KMS-11 (cell line): Measurements from ENCODE around the gene NDST1.
"Not testable (repeated sequence)": the region's sequence is repeated elsewhere in the genome, so short reads cannot be mapped to it uniquely, and the experiment has no call there.

ENCODE experiments used
- H2AFZ ChIP-seq: fragments of 200-600 bp; sonication (generic); 2 replicates; pipeline ENCODE4 v1.6.1; 2016; ENCODE audit warnings: antibody characterized with exemption, mixed run types, low read depth
- H3K27ac ChIP-seq: fragments of 200-600 bp; sonication (generic); 2 replicates; pipeline ENCODE4 v1.6.1; 2016; ENCODE audit warnings: mild to moderate bottlenecking, mixed run types
- H3K27me3 ChIP-seq: fragments of 200-600 bp; sonication (generic); 2 replicates; pipeline ENCODE4 v1.6.1; 2017; ENCODE audit warnings: mild to moderate bottlenecking, low read depth, mixed run types, moderate library complexity; ENCODE audit not compliant: insufficient read depth
- H3K36me3 ChIP-seq: fragments of 200-600 bp; sonication (generic); 2 replicates; pipeline ENCODE4 v1.6.1; 2017; ENCODE audit warnings: mild to moderate bottlenecking, mixed run types; ENCODE audit not compliant: insufficient read depth
- H3K4me1 ChIP-seq: fragments of 200-600 bp; sonication (generic); 2 replicates; pipeline ENCODE4 v1.6.1; 2016; ENCODE audit warnings: mild to moderate bottlenecking, low read depth, mixed run types; ENCODE audit not compliant: poor library complexity, severe bottlenecking
- H3K4me2 ChIP-seq: fragments of 200-600 bp; sonication (generic); 2 replicates; pipeline ENCODE4 v1.7.0; 2016; ENCODE audit warnings: mild to moderate bottlenecking, mixed run types
- H3K4me3 ChIP-seq: fragments of 200-600 bp; sonication (generic); IDR thresholded peaks from 2 replicates; pipeline ENCODE4 v1.6.1; 2017; ENCODE audit warnings: low read depth, low read length, mixed read lengths; ENCODE audit not compliant: insufficient read depth
- H3K79me2 ChIP-seq: fragments of 200-600 bp; sonication (generic); 2 replicates; pipeline ENCODE4 v1.6.1; 2016; ENCODE audit warnings: low read depth, mixed run types; ENCODE audit not compliant: insufficient read depth
- H3K9ac ChIP-seq: fragments of 200-600 bp; sonication (generic); 2 replicates; pipeline ENCODE4 v1.6.1; 2016; ENCODE audit warnings: mild to moderate bottlenecking, mixed run types
- H4K20me1 ChIP-seq: fragments of 200-600 bp; sonication (generic); 2 replicates; pipeline ENCODE4 v1.6.1; 2016; ENCODE audit warnings: mild to moderate bottlenecking, mixed run types; ENCODE audit not compliant: insufficient read depth
- TF ChIP-seq, protein P1 (sequence below): fragments of 200-600 bp; sonication (generic); conservative IDR thresholded peaks from 2 replicates; pipeline ENCODE4 v1.6.1; 2017; ENCODE audit warnings: low read depth, mild to moderate bottlenecking, antibody characterized with exemption, low read length, moderate library complexity, mixed read lengths

Gene NDST1

DNA sequence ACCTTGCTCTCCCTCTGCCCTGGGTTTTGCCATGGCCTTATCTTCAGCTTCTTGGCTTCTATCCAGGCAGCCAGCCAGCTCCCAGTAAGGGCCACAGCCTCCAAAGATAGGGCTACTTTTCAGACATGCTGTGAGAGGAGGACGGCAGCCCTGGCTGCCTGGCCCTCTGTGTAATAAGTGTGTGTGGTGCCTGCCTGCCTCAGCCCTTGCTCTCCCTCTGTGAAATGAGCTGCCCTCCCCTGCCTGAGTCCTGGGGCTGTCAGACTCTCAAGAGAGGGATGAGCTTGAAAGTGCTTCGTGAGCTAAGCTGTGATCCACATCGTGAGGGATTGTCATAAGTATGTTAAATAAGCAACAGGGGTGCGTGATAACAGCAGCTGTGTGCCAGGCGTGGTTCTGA is 8.1 kb downstream of the NDST1 start:
- Histone ChIP-seq H3K79me2 (no peaks in the 10 kb centered on the region), H3K27me3 (no peaks in the 10 kb centered on the region), H3K4me1 (peaks cover 9% of the 10 kb centered on the region), H4K20me1 (no peaks in the 10 kb centered on the region), H2AFZ (no peak overlapping the region), H3K36me3 (no peaks in the 10 kb centered on the region), H3K4me3 (no peak overlapping the region), H3K4me2 (no peak overlapping the region), H3K9ac (no peak overlapping the region), H3K27ac (no peak overlapping the region)
- TF ChIP-seq, protein P1, sequence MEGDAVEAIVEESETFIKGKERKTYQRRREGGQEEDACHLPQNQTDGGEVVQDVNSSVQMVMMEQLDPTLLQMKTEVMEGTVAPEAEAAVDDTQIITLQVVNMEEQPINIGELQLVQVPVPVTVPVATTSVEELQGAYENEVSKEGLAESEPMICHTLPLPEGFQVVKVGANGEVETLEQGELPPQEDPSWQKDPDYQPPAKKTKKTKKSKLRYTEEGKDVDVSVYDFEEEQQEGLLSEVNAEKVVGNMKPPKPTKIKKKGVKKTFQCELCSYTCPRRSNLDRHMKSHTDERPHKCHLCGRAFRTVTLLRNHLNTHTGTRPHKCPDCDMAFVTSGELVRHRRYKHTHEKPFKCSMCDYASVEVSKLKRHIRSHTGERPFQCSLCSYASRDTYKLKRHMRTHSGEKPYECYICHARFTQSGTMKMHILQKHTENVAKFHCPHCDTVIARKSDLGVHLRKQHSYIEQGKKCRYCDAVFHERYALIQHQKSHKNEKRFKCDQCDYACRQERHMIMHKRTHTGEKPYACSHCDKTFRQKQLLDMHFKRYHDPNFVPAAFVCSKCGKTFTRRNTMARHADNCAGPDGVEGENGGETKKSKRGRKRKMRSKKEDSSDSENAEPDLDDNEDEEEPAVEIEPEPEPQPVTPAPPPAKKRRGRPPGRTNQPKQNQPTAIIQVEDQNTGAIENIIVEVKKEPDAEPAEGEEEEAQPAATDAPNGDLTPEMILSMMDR: no peak

DNA sequence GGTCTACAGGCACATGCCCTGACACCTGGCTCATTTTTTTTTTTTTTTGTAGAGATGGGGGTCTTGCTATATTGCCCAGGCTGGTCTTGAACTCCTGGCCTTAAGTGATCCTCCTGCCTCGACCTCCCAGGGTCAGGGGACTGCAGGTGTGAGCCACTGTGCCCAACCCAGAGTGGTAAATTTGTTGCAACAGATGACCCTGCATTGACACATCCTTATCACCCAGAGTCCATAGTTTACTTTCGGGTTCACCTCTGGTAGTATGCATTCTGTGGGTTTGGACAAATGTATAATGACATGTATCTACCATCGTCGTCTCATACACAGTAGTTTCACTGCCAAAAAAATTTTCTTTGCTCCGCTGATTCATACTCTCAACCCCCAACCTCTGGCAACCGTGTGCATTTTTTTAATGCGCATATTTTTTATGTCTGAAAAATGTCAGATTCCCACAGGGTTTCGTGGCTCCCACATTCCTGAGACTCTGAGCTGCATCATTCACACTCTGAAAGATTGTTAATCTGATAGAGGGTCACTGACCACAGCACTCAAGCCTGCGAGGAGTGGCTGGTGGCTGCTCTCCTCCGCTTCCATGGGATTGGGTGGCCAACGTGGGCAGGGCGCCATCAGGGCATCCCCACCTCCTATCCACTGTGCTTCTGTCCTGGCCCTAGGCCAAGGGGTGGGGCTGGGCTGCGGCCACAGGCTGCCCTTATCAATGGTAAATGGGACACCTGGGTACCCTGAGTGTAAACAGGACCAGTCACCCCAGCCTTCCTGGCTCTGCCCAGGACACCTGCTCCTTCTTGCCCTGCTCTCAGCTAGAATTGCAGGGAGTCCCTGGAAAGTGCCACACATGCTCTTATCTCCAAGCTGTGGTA is 9.6 kb downstream of the NDST1 start:
- H3K27ac ChIP-seq: no peak overlapping the region
- no peaks in the 10 kb centered on the region for H3K36me3 ChIP-seq
- H3K79me2 ChIP-seq: no peaks in the 10 kb centered on the region
- H2AFZ ChIP-seq: no peak overlapping the region
- H3K27me3 ChIP-seq: no peaks in the 10 kb centered on the region
- no peaks in the 10 kb centered on the region for H4K20me1 ChIP-seq
- H3K4me1 ChIP-seq: peaks cover 9% of the 10 kb centered on the region
- H3K4me3 ChIP-seq: no peak overlapping the region
- no peak overlapping the region for H3K4me2 ChIP-seq
- TF ChIP-seq, protein P1: no peak
- H3K9ac ChIP-seq: no peak overlapping the region

DNA sequence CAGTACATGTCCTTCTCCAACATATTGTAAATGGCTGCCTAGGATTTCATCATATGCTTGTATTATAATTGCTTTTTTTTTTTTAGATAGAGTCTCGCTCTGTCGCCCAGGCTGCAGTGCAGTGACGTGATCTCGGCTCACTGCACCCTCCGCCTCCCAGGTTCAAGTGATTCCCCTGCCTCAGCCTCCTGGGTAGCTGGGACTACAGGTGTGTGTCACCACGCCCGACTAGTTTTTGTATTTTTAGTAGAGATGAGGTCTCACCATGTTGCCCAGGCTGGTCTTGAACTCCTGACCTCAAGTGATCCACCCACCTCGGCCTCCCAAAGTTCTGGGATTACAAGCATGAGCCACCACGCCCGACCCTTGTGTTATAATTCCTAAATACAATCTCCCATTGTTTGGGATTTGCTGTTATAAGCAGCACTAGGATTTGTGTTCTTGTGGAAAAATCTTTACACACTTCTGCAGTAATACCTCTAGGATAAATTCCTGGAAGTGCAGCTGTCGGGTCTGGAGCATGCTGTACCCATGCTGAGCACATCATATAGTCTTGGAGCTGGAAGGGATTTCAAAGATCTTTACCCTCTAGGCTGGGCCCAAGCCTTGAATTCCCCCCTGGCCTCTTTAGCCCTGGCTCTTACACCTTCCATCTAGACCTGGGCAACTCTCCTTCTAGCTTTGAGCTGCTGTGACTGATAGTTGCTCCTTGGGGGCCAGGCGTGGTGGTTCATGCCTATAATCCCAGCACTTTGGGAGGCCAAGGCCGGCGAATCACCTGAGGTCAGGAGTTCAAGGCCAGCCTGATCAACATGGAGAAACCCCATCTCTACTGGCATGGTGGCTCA is 11.0 kb downstream of the NDST1 start:
- H3K4me2 ChIP-seq, H4K20me1 ChIP-seq, H3K4me3 ChIP-seq, H2AFZ ChIP-seq, H3K27ac ChIP-seq, H3K36me3 ChIP-seq, H3K9ac ChIP-seq, H3K27me3 ChIP-seq, H3K4me1 ChIP-seq, H3K79me2 ChIP-seq: not testable (repeated sequence)

DNA sequence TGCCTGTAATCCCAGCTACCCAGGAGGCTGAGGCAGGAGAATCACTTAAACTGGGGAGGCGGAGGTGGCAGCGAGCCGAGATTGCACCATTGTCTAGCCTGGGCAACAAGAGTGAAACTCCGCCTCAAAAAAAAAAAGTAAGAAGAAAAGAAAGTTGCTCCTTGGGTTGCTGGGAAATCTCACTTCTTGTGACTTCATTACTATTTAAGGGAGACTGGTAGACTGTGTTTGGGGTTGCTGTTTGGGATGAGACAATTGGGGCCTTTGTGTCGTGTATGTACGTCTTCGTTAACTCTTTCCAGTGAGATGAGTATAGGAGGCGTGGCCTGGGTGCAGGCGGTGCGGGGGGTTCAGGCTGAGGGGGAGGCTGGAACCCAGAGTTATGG is 11.6 kb downstream of the NDST1 start:
- Histone ChIP-seq H3K4me1 (peaks cover 3% of the 10 kb centered on the region), H3K27ac (no peak overlapping the region), H4K20me1 (no peaks in the 10 kb centered on the region), H3K79me2 (no peaks in the 10 kb centered on the region), H3K27me3 (no peaks in the 10 kb centered on the region), H3K4me3 (no peak overlapping the region), H3K4me2 (no peak overlapping the region), H3K9ac (no peak overlapping the region), H3K36me3 (no peaks in the 10 kb centered on the region), H2AFZ (no peak overlapping the region)
- TF ChIP-seq, protein P1: no peak
